SU-DHL-6 (cell line): ENCODE data around the gene CCDC18.

Experiments
- EZH2phosphoT487 ChIP-seq: fragments of 200-600 bp; sonication (generic), shearing (Covaris generic); conservative IDR thresholded peaks from 2 replicates; pipeline ENCODE4 v1.6.1; 2018; ENCODE audit warnings: mild to moderate bottlenecking, antibody characterized with exemption, low read length, moderate library complexity, mixed read lengths
- TF ChIP-seq, protein P1 (sequence below): fragments of 200-600 bp; sonication (generic); IDR thresholded peaks from one replicate; pipeline ENCODE4 v1.5.1; 2017; ENCODE audit warnings: antibody characterized with exemption, mild to moderate bottlenecking, low read length, moderate library complexity; ENCODE audit not compliant: insufficient read depth, poor library complexity, severe bottlenecking

DNA sequence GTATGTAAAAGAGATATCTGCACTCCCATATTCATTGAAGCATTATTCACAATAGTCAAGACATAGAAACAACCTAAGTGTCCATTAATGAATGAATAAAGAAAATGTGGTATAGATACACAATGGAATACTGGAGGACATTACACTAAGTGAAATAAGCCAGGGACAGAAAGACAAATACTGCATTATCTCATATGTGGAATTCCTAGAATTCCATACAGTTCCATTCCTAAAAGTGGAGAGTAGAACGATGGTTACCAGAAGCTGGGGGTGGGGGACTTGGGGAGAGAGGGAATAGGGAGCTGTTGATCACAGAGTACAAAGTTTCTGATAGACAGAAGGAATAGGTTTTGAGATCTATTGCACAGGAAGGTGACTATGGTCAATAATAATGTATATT, 7.7 kb upstream of the CCDC18 start:
- TF ChIP-seq, protein P1, sequence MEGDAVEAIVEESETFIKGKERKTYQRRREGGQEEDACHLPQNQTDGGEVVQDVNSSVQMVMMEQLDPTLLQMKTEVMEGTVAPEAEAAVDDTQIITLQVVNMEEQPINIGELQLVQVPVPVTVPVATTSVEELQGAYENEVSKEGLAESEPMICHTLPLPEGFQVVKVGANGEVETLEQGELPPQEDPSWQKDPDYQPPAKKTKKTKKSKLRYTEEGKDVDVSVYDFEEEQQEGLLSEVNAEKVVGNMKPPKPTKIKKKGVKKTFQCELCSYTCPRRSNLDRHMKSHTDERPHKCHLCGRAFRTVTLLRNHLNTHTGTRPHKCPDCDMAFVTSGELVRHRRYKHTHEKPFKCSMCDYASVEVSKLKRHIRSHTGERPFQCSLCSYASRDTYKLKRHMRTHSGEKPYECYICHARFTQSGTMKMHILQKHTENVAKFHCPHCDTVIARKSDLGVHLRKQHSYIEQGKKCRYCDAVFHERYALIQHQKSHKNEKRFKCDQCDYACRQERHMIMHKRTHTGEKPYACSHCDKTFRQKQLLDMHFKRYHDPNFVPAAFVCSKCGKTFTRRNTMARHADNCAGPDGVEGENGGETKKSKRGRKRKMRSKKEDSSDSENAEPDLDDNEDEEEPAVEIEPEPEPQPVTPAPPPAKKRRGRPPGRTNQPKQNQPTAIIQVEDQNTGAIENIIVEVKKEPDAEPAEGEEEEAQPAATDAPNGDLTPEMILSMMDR: no peak
- no peak for TF ChIP-seq EZH2phosphoT487
